ENCODE results near the gene FASTKD3. TPM values are rescaled to one million over a fixed set of nuclear protein-coding genes. Genes with fewer than 3 reads are reported as not detected.

FASTKD3 gene
- total and polyA plus RNA-seq, 10 of the 15 experiments (the other 5 are each of a cell fraction or from before 2014, with no cell fraction given), result 12.1 to 59.6 (median 25.3) TPM

DNA sequence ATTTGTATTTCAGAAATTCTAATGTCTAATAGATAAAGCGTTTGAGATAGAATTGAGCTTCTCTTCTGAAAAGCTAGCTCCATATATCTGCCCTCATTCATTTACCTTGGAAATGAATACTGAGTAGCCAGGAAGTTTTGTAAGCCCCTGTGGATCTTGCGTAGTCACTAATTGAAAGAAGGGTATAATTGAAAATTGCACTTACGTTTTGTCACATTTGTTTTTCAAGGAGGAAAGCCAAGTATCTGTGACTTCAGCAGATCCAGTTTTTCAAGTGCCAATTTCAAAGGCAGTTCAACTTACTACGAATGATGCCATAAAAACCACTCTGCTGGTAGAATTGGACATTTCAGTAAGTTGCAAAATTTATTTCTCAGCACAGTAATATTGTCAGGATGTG is 14.1 kb upstream of the FASTKD3 start (continued):
- no peak for TF ChIP-seq CREM (IDR thresholded peaks at IDR 0.05; ENCODE audit: low read depth)
- no peak for TF ChIP-seq ZBED1 (IDR thresholded peaks at IDR 0.05; ENCODE audit: borderline replicate concordance)
- no peak for TF ChIP-seq CBX5 (IDR thresholded peaks at IDR 0.05; ENCODE audit: low read depth)

DNA sequence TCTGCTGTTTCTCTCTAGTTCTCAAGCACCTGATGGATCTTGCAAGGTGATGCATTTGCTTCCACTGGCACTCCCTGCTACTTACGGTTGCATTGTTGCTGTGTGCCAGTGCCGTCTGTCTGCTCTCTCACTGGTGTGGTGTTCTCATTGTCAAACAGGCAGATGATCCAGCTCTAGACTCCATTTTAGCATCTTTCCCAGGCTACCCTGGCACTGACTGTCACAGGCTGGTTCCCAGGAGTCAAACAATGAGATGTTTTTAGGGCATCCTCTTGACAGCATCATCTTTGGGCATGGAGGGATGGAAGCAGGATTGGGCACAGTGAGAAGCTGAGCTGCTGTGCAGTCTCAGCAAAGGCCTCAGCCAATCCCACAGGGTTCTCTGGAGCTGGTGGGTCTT is 13.0 kb upstream of the FASTKD3 start:
- ChIA-PET RAD21 (ENCODE audit: unreplicated experiment) (no interaction called here), POLR2A (no interaction called here), SMC1A (ENCODE audit: uncharacterized antibody, unreplicated experiment) (interaction anchor here (1.3 kb wide), 1 partner anchor 44 kb away, joined by 4 read pairs; no protein-coding TSS in a partner anchor), CTCF (no interaction called here)
- Histone ChIP-seq H2AFZ (ENCODE audit: control insufficient read depth, low read depth, low read length) (no peak overlapping the region), H3K4me2 (ENCODE audit: control insufficient read depth, insufficient read depth) (no peak overlapping the region), H3K79me2 (ENCODE audit: control insufficient read depth, insufficient read depth, low read length) (peaks cover 3% of the 10 kb centered on the region), H4K20me1 (ENCODE audit: control insufficient read depth, insufficient read depth) (0 out of 2 replicates have a peak, but pooled peaks cover 3% of the 10 kb centered on the region), H3K4me1 (ENCODE audit: control insufficient read depth, insufficient read depth, low read length) (peaks cover 21% of the 10 kb centered on the region), H3K27ac (ENCODE audit: control insufficient read depth, insufficient read depth) (no peak overlapping the region), H3K9ac (ENCODE audit: control insufficient read depth, insufficient read depth, low read length) (no peak overlapping the region), H3K36me3 (ENCODE audit: control insufficient read depth in 2 of 2, insufficient read depth in 2 of 2, low read length in 1 of 2) (peaks cover 15 to 38% of the 10 kb centered on the region in 2 experiments), H3K4me3 (no peak overlapping the region), H3K27me3 (replicated peaks in 1 of 2; ENCODE audit: control insufficient read depth in 2 of 2, insufficient read depth in 2 of 2, low read length in 1 of 2) (no peaks in the 10 kb centered on the region), H3K9me3 (replicated peaks; ENCODE audit: control insufficient read depth, insufficient read depth, low read length) (no peaks in the 10 kb centered on the region)
- ATAC-seq (no peak), DNase-seq (ENCODE audit: low read depth, low spot score) (no peak), FAIRE-seq (no peak)
- intact Hi-C loops (cut with micrococcal nuclease; ENCODE audit: unreplicated experiment) (no loop called here), in situ Hi-C loops (cut with MboI) (no loop called here)
- WGBS (ENCODE audit: insufficient coverage, insufficient replicate concordance, low lambda C conversion rate, missing lambda C conversion rate), result 100% methylated on average over 2 of the region's 2 CpGs
- no TSS peak for BruUV-seq (replicated peaks)
- TF ChIP-seq RBBP5 (conservative IDR thresholded peaks at IDR 0.05), result no peak
- no peak for TF ChIP-seq GABPA (IDR thresholded peaks at IDR 0.05; ENCODE audit: low read depth)
- no peak for TF ChIP-seq SMC3 (IDR thresholded peaks at IDR 0.05; ENCODE audit: borderline replicate concordance, low read length)
- TF ChIP-seq RB1 (IDR thresholded peaks at IDR 0.05; ENCODE audit: borderline replicate concordance), result no peak
- TF ChIP-seq, protein P1, sequence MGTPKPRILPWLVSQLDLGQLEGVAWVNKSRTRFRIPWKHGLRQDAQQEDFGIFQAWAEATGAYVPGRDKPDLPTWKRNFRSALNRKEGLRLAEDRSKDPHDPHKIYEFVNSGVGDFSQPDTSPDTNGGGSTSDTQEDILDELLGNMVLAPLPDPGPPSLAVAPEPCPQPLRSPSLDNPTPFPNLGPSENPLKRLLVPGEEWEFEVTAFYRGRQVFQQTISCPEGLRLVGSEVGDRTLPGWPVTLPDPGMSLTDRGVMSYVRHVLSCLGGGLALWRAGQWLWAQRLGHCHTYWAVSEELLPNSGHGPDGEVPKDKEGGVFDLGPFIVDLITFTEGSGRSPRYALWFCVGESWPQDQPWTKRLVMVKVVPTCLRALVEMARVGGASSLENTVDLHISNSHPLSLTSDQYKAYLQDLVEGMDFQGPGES (IDR thresholded peaks at IDR 0.05), result no peak
- TF ChIP-seq LARP7 (IDR thresholded peaks at IDR 0.05), result no peak
- TF ChIP-seq TBL1XR1 (IDR thresholded peaks at IDR 0.05; ENCODE audit: low read depth, low read length), result no peak
- no peak for TF ChIP-seq BMI1 (IDR thresholded peaks at IDR 0.05; ENCODE audit: borderline replicate concordance)
- TF ChIP-seq YBX1 (IDR thresholded peaks at IDR 0.05), result no peak
- TF ChIP-seq NFIC (IDR thresholded peaks at IDR 0.05; ENCODE audit: low read depth, low read length), result no peak
- TF ChIP-seq ZNF384 (IDR thresholded peaks at IDR 0.05; ENCODE audit: borderline replicate concordance, low read depth, low read length), result no peak
- TF ChIP-seq POLR2AphosphoS5 (IDR thresholded peaks at IDR 0.05; ENCODE audit: low read length), result no peak
- TF ChIP-seq MYC (IDR thresholded peaks at IDR 0.05; ENCODE audit: insufficient read depth, insufficient read length, insufficient replicate concordance, low read length, severe bottlenecking), result no peak
- no peak for TF ChIP-seq IKZF1 (conservative IDR thresholded peaks at IDR 0.05)
- TF ChIP-seq TAF1 (IDR thresholded peaks at IDR 0.05; ENCODE audit: borderline replicate concordance, low read depth, low read length), result no peak
- TF ChIP-seq, protein P2, sequence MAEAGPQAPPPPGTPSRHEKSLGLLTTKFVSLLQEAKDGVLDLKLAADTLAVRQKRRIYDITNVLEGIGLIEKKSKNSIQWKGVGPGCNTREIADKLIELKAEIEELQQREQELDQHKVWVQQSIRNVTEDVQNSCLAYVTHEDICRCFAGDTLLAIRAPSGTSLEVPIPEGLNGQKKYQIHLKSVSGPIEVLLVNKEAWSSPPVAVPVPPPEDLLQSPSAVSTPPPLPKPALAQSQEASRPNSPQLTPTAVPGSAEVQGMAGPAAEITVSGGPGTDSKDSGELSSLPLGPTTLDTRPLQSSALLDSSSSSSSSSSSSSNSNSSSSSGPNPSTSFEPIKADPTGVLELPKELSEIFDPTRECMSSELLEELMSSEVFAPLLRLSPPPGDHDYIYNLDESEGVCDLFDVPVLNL (IDR thresholded peaks at IDR 0.05; ENCODE audit: low read depth, low read length), result no peak
